ENCODE data around the gene ALPI.

DNA sequence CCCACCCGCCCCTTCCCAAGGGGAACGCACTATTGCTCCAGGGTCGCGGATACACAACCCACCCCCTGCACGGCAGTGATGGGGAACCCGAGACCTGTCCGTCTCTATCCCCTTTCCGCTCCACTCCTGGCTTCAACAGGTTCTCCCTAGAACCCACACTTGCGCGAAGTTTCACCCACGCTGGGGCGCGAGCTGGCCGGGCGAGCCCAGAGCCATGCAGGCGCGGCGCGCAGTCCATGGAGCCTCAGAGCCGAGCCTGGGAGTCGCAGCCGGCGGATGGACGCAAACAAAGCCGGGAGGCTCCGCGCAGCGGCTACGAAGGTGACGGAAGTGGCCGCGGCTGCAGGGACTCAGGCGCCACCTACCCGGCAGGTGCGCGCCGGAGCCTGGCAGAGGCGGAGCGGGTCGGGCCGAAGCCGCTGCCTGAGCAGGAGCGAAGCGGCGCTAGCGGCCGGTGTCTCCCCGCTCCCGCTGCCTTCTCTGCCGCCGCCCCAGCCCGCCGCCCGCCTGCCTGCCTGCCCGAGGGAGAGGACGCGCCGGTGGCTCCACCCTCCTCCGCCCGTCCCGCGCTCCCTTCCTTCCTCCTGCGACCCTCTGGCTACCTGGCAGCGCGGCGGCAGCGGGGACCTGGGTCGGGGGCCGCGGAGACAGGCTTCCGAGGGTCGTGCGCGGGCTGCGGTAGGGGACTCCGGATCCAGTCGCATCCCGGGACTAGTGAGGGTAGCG lies 35.3 kb upstream of the ALPI start:
- TF ChIP-seq, protein P1, sequence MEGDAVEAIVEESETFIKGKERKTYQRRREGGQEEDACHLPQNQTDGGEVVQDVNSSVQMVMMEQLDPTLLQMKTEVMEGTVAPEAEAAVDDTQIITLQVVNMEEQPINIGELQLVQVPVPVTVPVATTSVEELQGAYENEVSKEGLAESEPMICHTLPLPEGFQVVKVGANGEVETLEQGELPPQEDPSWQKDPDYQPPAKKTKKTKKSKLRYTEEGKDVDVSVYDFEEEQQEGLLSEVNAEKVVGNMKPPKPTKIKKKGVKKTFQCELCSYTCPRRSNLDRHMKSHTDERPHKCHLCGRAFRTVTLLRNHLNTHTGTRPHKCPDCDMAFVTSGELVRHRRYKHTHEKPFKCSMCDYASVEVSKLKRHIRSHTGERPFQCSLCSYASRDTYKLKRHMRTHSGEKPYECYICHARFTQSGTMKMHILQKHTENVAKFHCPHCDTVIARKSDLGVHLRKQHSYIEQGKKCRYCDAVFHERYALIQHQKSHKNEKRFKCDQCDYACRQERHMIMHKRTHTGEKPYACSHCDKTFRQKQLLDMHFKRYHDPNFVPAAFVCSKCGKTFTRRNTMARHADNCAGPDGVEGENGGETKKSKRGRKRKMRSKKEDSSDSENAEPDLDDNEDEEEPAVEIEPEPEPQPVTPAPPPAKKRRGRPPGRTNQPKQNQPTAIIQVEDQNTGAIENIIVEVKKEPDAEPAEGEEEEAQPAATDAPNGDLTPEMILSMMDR (IDR thresholded peaks at IDR 0.05): no peak
- TF ChIP-seq EZH2 (IDR thresholded peaks at IDR 0.05): peak; percentile 83
